DMS153 (cell line): ENCODE measurements around the gene ONECUT2.
"Not testable (repeated sequence)": the region's sequence is repeated elsewhere in the genome, so short reads cannot be mapped to it uniquely, and the experiment has no call there.

Experiments used
- DNase-seq: peaks from one replicate; lab custom pipeline; 2025; lab: John Stamatoyannopoulos, UW

ONECUT2 gene

GRCh38 chr18:57446322-57446721 lies 11.1 kb downstream of the ONECUT2 start:
- no peak for DNase-seq

- no peak for DNase-seq
Observed at GRCh38 chr18:57447154-57447621, 12.0 kb downstream of the ONECUT2 start.

- DNase-seq = no peak
Observed at GRCh38 chr18:57455576-57456129, 20.5 kb downstream of the ONECUT2 start.

- no peak for DNase-seq
Observed at GRCh38 chr18:57461652-57462269, 26.6 kb downstream of the ONECUT2 start.

GRCh38 chr18:57466307-57466706 lies 31.1 kb downstream of the ONECUT2 start:
- DNase-seq = no peak

GRCh38 chr18:57466745-57467409 lies 31.7 kb downstream of the ONECUT2 start:
- DNase-seq = no peak

GRCh38 chr18:57469884-57470283 lies 34.7 kb downstream of the ONECUT2 start:
- no peak for DNase-seq

GRCh38 chr18:57475408-57475807 lies 40.2 kb downstream of the ONECUT2 start:
- DNase-seq = no peak

GRCh38 chr18:57475903-57476302 lies 40.7 kb downstream of the ONECUT2 start:
- DNase-seq = no peak

GRCh38 chr18:57480733-57481132 lies 45.6 kb downstream of the ONECUT2 start:
- no peak for DNase-seq

- no peak for DNase-seq
Observed at GRCh38 chr18:57497372-57498294, 62.5 kb downstream of the ONECUT2 start.

GRCh38 chr18:57498682-57499256 lies 63.6 kb downstream of the ONECUT2 start:
- no peak for DNase-seq

- no peak for DNase-seq
Observed at GRCh38 chr18:57502624-57503023, 67.5 kb downstream of the ONECUT2 start.

- no peak for DNase-seq
Observed at GRCh38 chr18:57505231-57505630, 70.1 kb downstream of the ONECUT2 start.

- DNase-seq = no peak
Observed at GRCh38 chr18:57516056-57516455, 80.9 kb downstream of the ONECUT2 start.

GRCh38 chr18:57518533-57518932 lies 83.4 kb downstream of the ONECUT2 start:
- DNase-seq = no peak

- no peak for DNase-seq
Observed at GRCh38 chr18:57519668-57520424, 84.7 kb downstream of the ONECUT2 start.

GRCh38 chr18:57522348-57522747 lies 87.2 kb downstream of the ONECUT2 start:
- DNase-seq = not testable (repeated sequence)

- no peak for DNase-seq
Observed at GRCh38 chr18:57523171-57523956, 88.2 kb downstream of the ONECUT2 start.

- no peak for DNase-seq
Observed at GRCh38 chr18:57527556-57528229, 92.5 kb downstream of the ONECUT2 start.
